Dedifferentiated amniotic fluid mesenchymal stem cell (primary cell): ENCODE data around the gene DOK6.

Experiments used
- DNase-seq: peaks from one replicate; pipeline ENCODE4 v3.0.0-alpha.2; 2016; ENCODE audit errors: extremely low spot score

Gene DOK6

GRCh38 chr18:69435000-69435399 is 34.3 kb downstream of the DOK6 start:
- DNase-seq, result no peak

GRCh38 chr18:69444221-69444620 is 43.5 kb downstream of the DOK6 start:
- peak; percentile 58 for DNase-seq

- DNase-seq, result no peak
Measured at GRCh38 chr18:69447886-69448285, 47.2 kb downstream of the DOK6 start.

- DNase-seq, result no peak
Measured at GRCh38 chr18:69455125-69455524, 54.4 kb downstream of the DOK6 start.

- no peak for DNase-seq
Measured at GRCh38 chr18:69469444-69469919, 68.8 kb downstream of the DOK6 start.

- DNase-seq, result no peak
Measured at GRCh38 chr18:69480460-69480859, 79.8 kb downstream of the DOK6 start.

GRCh38 chr18:69483574-69483973 is 82.9 kb downstream of the DOK6 start:
- no peak for DNase-seq

- no peak for DNase-seq
Measured at GRCh38 chr18:69484699-69485396, 84.2 kb downstream of the DOK6 start.

- DNase-seq, result no peak
Measured at GRCh38 chr18:69487488-69488394, 87.1 kb downstream of the DOK6 start.

GRCh38 chr18:69490072-69490471 is 89.4 kb downstream of the DOK6 start:
- DNase-seq, result peak; percentile 40

GRCh38 chr18:69490813-69491212 is 90.1 kb downstream of the DOK6 start:
- DNase-seq, result peak; percentile 78

GRCh38 chr18:69491576-69491975 is 90.9 kb downstream of the DOK6 start:
- no peak for DNase-seq

- no peak for DNase-seq
Measured at GRCh38 chr18:69492861-69493260, 92.2 kb downstream of the DOK6 start.

- DNase-seq, result no peak
Measured at GRCh38 chr18:69494841-69495240, 94.2 kb downstream of the DOK6 start.

- DNase-seq, result no peak
Measured at GRCh38 chr18:69495338-69495737, 94.7 kb downstream of the DOK6 start.

- no peak for DNase-seq
Measured at GRCh38 chr18:69495841-69496533, 95.3 kb downstream of the DOK6 start.

GRCh38 chr18:69518989-69519388 is 118.3 kb downstream of the DOK6 start:
- no peak for DNase-seq

- no peak for DNase-seq
Measured at GRCh38 chr18:69523582-69523981, 122.9 kb downstream of the DOK6 start.

GRCh38 chr18:69528435-69528834 is 127.7 kb downstream of the DOK6 start:
- no peak for DNase-seq

- no peak for DNase-seq
Measured at GRCh38 chr18:69529151-69529550, 128.5 kb downstream of the DOK6 start.

- no peak for DNase-seq
Measured at GRCh38 chr18:69531973-69532372, 131.3 kb downstream of the DOK6 start.

- DNase-seq, result no peak
Measured at GRCh38 chr18:69537183-69537582, 136.5 kb downstream of the DOK6 start.
